Measurements from ENCODE around the gene C3orf85.

- TF ChIP-seq CTCF (IDR thresholded peaks at IDR 0.05) (no peak), POLR2A (IDR thresholded peaks at IDR 0.05) (no peak)
Observed at GRCh38 chr3:109109574-109109973, 26.9 kb upstream of the C3orf85 start.
